Right hindlimb (tissue), 1 donor: Measurements from ENCODE around the gene NDUFAF2.
"Not testable (repeated sequence)": the region's sequence is repeated elsewhere in the genome, so short reads cannot be mapped to it uniquely, and the experiment has no call there.

Experiments used
- DNase-seq: peaks from one replicate; pipeline ENCODE4 v3.0.0-alpha.2; 2018

Gene NDUFAF2

GRCh38 chr5:61183538-61183937 is 238.5 kb downstream of the NDUFAF2 start:
- no peak for DNase-seq

DNA sequence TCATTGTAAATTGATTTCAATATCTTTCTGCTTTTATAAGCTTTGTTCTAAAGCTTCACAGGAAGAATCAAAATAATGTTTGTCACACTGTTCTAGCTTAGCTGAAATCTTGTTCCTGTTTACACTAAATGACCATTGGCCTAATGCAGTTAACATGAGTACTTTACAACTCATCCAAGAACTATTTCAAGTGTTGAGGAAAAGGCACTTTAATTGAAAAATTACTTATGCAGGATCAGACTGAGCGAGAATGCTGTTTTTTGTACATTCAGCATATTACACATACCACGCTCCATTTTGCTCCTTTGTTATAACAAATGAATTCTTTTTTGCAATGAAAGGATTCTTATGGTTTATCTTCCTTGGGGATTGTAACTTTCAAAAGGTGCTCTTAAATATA is 239.7 kb downstream of the NDUFAF2 start:
- no peak for DNase-seq

DNA sequence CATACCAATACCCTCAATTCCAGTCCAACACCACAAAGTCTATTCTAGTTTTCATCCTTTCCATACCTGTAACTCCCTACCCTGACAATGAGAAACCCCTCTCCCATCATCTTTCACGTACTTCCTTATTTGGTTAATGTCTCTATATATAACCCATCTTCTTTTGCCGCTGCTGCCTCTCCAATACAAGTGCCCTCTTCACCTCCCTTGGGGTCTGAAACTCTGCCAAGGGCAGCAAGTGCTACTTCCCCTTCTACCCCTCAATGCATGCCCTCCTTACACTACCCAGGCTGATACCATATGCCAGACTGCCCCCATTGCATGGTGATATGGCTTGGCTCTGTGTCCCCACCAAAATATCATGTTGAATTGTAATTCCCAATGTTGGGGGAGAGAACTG is 241.6 kb downstream of the NDUFAF2 start:
- no peak for DNase-seq

- DNase-seq: not testable (repeated sequence)
Observed at GRCh38 chr5:61187352-61187751, 242.3 kb downstream of the NDUFAF2 start.

- not testable (repeated sequence) for DNase-seq
Observed at GRCh38 chr5:61187826-61188225, 242.8 kb downstream of the NDUFAF2 start.

DNA sequence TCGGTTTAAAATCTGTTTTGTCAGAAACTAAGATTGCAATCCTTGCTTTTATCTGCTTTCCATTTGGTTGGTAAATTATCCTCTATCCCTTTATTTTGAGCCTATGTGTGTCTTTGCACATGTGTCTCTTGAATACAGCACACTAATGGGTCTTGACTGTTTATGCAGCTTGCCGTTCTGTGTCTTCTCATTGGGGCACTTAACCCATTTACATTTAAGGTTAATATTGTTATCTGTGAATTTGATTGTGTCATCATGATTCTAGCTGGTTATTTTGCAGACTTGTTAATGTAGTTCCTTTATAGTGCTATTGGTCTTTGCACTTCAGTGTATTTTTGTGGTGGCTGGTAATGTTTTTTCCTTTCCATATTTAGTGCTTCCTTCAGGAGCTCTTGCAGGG is 253.6 kb downstream of the NDUFAF2 start:
- no peak for DNase-seq

DNA sequence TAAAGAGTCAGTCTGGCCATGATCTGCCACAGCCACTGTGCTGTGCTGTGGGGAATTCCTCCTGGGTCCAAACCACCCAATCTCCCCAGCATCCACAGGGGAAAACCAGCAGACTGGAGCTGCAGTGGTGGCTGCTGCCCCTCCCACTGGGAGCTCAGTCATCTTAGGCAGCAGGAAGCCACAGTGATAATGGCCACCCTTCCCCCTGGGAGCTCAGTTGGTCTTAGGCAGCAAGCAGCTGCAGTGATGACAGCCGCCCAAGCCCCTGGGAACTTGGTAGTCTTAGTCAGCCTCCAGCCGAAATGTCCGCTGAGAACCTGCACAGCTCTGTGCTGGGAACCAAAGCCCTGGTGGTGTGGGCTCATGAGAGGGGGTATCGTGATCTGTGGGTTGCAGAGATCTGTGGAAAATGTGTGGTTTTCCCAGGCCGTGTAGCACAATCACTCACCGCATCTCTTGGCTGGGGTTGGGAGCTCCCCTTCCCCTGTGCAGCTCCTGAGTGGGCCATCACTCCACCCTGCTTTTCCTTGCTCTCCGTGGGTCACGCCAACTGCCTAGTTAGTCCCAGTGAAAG is 255.7 kb downstream of the NDUFAF2 start:
- peak; percentile 21 for DNase-seq

- DNase-seq: no peak
Observed at GRCh38 chr5:61202213-61202612, 257.2 kb downstream of the NDUFAF2 start.
